Esophagus muscularis mucosa (tissue), 4 donors: ENCODE results near the gene LEUTX. TPM values are rescaled to one million over a fixed set of nuclear protein-coding genes. Genes with fewer than 3 reads are reported as not detected.

Source experiments
- DNase-seq: peaks from one replicate; pipeline ENCODE4 v3.0.0-alpha.2; 2017; ENCODE audit errors: extremely low spot score
- H3K27ac ChIP-seq, 4 donors: fragments of 200-600 bp; sonication (generic); replicated peaks in 1 of 4; 1 replicate in 3 of 4; 2 replicates in 1 of 4; pipeline ENCODE4 v1.5.1; 2016 to 2019; ENCODE audit warnings: mild to moderate bottlenecking in 1 of 4
- H3K27me3 ChIP-seq, 4 donors: fragments of 200-600 bp; sonication (generic); one replicate each; pipeline versions ENCODE4 v1.5.1 to v1.6.0; 2016 to 2019
- H3K36me3 ChIP-seq, 4 donors: fragments of 200-600 bp; sonication (generic); one replicate each; pipeline ENCODE4 v1.5.1; 2016 to 2019
- H3K4me1 ChIP-seq, 4 donors: fragments of 200-600 bp; sonication (generic); one replicate each; pipeline ENCODE4 v1.5.1; 2016 to 2019
- H3K4me3 ChIP-seq, 4 donors: fragments of 200-600 bp; sonication (generic); 1 replicate in 2 of 4; 2 replicates in 2 of 4; pipeline ENCODE4 v1.5.1; 2016 to 2019; ENCODE audit warnings: mild to moderate bottlenecking in 4 of 4, moderate library complexity in 1 of 4
- H3K9me3 ChIP-seq, 4 donors: fragments of 200-600 bp; sonication (generic); 1 replicate in 3 of 4; 2 replicates in 1 of 4; pipeline ENCODE4 v1.5.1; 2016 to 2019
- CTCF ChIP-seq, 3 experiments: fragments of 200-600 bp in 2 of 3; fragments of 450-650 bp in 1 of 3; sonication (generic) in 2 of 3; IDR thresholded peaks; one replicate each; pipeline ENCODE4 v1.5.1; 2017 to 2019; ENCODE audit warnings: antibody characterized with exemption in 3 of 3, mild to moderate bottlenecking in 2 of 3, moderate library complexity in 1 of 3
- EP300 ChIP-seq: sonication (generic); formaldehyde crosslinking; IDR thresholded peaks from one replicate; pipeline ENCODE4 v1.6.1; 2017; ENCODE audit warnings: antibody characterized with exemption
- POLR2A ChIP-seq: fragments of 450-650 bp; IDR thresholded peaks from one replicate; pipeline ENCODE4 v1.6.1; 2017; ENCODE audit warnings: antibody characterized with exemption, moderate library complexity, mild to moderate bottlenecking, low read depth
- POLR2AphosphoS5 ChIP-seq, 2 donors: sonication (generic); formaldehyde crosslinking; IDR thresholded peaks; one replicate each; pipeline ENCODE4 v1.6.1; 2017; ENCODE audit warnings: antibody characterized with exemption in 2 of 2
- WGBS: methylation state at CpG from one replicate; pipeline ENCODE4 v1.1.5; 2018; 5-methylcytosine and 5-hydroxymethylcytosine counted together
- intact Hi-C: fragments of 100-400 bp; cut with DNase I; formaldehyde crosslinking; loops from one replicate; pipeline ENCODE4 v1.15.1; 2023
- total RNA-seq, 4 donors: library from RNA; depleted of rRNA; stranded (reverse); fragments of >200 nt; gene quantifications; one replicate each; pipeline versions ENCODE4 v1.1.0 to v1.2.1, GENCODE V29; 2016

Gene LEUTX
- total RNA-seq, 4 donors from 2014 or later, result not detected

- peaks cover 0 to 20% (median 0%) of the 10 kb centered on the region in 4 donors for H3K27me3 ChIP-seq
- TF ChIP-seq CTCF (IDR thresholded peaks at IDR 0.05) (peak; percentile 40 to 67 (median 51)), POLR2AphosphoS5 (IDR thresholded peaks at IDR 0.05) (no peak)
- intact Hi-C loops, result no loop called here
- H3K27ac ChIP-seq, result no peak overlapping the region
- WGBS, result 44% methylated on average over 16 of the region's 16 CpGs
- H3K36me3 ChIP-seq, result no peaks in the 10 kb centered on the region
- no peak for DNase-seq
- no peaks in the 10 kb centered on the region for H3K4me1 ChIP-seq
- no peak overlapping the region for H3K4me3 ChIP-seq
- peaks cover 0 to 10% (median 0%) of the 10 kb centered on the region in 4 donors for H3K9me3 ChIP-seq
These were observed 13.3 kb upstream of the LEUTX start for GRCh38 chr19:39765091-39766076.

GRCh38 chr19:39768334-39768733, 10.3 kb upstream of the LEUTX start:
- no peak for DNase-seq
- H3K36me3 ChIP-seq, result no peaks in the 10 kb centered on the region
- H3K27ac ChIP-seq, result no peak overlapping the region
- H3K4me1 ChIP-seq, result no peaks in the 10 kb centered on the region
- H3K9me3 ChIP-seq, result peaks cover 0 to 10% (median 0%) of the 10 kb centered on the region in 4 donors
- 77% methylated on average over 8 of the region's 8 CpGs for WGBS
- H3K27me3 ChIP-seq, result peaks cover 0 to 23% (median 0%) of the 10 kb centered on the region in 4 donors
- H3K4me3 ChIP-seq, result no peak overlapping the region
- intact Hi-C loops, result no loop called here
- no peak for TF ChIP-seq POLR2AphosphoS5 (IDR thresholded peaks at IDR 0.05)
- no peak for TF ChIP-seq CTCF (IDR thresholded peaks at IDR 0.05)
- no peak for TF ChIP-seq POLR2A
- TF ChIP-seq EP300, result no peak

GRCh38 chr19:39768786-39769185, 9.9 kb upstream of the LEUTX start:
- H3K4me3 ChIP-seq, result no peak overlapping the region
- no peaks in the 10 kb centered on the region for H3K4me1 ChIP-seq
- H3K27me3 ChIP-seq, result peaks cover 0 to 23% (median 0%) of the 10 kb centered on the region in 4 donors
- intact Hi-C loops, result no loop called here
- WGBS, result 57% methylated on average over 4 of the region's 4 CpGs
- H3K36me3 ChIP-seq, result no peaks in the 10 kb centered on the region
- H3K27ac ChIP-seq, result no peak overlapping the region
- TF ChIP-seq CTCF (IDR thresholded peaks at IDR 0.05) (no peak), EP300 (no peak), POLR2A (no peak), POLR2AphosphoS5 (IDR thresholded peaks at IDR 0.05) (no peak)
- no peak for DNase-seq
- peaks cover 0 to 10% (median 0%) of the 10 kb centered on the region in 4 donors for H3K9me3 ChIP-seq

DNA sequence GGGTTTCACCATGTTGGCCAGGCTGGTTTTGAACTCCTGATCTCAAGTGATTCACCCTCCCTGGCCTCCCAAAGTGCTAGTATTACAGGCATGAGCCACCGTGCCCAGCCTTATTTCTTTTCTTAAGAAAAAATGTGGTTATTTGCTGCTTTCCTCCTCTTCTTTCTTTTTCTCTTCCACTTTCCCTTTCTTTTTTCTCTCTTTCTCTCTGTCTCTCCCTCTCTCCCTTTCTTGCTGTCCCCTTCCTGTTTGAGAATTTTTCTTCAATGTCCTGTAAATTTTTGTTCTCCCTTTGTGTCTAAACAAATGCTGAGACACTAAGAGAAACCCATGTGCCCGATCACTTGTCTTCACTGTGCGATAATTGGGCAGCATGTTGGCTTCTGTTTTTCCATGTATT, 2.2 kb downstream of the LEUTX start:
- no peak for DNase-seq
- intact Hi-C loops, result no loop called here
- H3K27me3 ChIP-seq, result peaks cover 0 to 29% (median 0%) of the 10 kb centered on the region in 4 donors
- 87% methylated on average over 3 of the region's 3 CpGs for WGBS
- no peak overlapping the region for H3K4me3 ChIP-seq
- H3K36me3 ChIP-seq, result no peaks in the 10 kb centered on the region
- no peaks in the 10 kb centered on the region for H3K4me1 ChIP-seq
- no peak overlapping the region for H3K27ac ChIP-seq
- H3K9me3 ChIP-seq, result no peaks in the 10 kb centered on the region
- TF ChIP-seq CTCF (IDR thresholded peaks at IDR 0.05) (no peak), EP300 (no peak)
